GM19328 (cell line): ENCODE results near the gene CAPN5.

Experiments used
- ATAC-seq: cut with Tn5 transposase; IDR thresholded peaks from one replicate; pipeline ENCODE4 v1.9.1; 2021; ENCODE audit warnings: mild to moderate bottlenecking, moderate library complexity; ENCODE audit not compliant: unreplicated experiment

Gene CAPN5

DNA sequence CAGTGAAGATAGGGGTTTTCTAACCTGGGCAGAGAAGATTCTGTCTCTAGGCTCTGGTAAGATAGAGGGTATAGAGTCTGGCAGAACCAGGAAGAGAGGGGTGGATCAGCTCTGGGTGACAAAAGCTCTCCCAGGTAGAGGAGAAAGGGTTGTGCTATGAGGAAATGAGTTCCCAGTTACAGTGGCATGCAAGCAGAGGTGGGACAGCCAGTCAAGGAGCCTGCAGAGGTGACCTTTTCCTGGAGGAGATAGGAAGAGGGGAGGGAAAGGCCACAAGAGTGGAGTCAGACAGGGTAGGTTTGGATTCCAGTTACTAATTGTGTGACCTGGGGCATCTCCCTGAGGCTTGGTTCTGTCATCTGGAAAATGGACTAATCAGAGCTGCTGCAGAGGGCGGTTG lies 3.4 kb upstream of the CAPN5 start:
- ATAC-seq, result no peak

DNA sequence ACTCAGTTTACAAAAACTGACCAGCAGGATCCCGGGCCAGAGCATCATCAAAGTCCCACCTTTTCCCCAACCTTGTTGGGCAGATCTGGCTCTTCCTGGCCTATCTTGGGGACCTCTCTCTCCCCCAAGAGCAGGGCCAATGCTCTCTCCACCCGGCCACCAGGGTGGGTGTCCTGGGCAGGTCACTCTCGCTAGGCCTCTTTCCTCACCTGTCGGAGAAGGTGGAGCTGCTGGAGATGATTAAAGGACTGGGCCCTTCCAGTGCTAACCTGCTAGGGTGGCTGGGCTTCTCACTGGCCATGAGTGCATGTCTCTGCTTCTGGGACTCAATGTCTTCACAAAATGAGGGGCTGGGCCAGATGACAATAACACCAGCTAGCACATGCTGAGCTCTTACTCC lies 2.9 kb upstream of the CAPN5 start:
- no peak for ATAC-seq

DNA sequence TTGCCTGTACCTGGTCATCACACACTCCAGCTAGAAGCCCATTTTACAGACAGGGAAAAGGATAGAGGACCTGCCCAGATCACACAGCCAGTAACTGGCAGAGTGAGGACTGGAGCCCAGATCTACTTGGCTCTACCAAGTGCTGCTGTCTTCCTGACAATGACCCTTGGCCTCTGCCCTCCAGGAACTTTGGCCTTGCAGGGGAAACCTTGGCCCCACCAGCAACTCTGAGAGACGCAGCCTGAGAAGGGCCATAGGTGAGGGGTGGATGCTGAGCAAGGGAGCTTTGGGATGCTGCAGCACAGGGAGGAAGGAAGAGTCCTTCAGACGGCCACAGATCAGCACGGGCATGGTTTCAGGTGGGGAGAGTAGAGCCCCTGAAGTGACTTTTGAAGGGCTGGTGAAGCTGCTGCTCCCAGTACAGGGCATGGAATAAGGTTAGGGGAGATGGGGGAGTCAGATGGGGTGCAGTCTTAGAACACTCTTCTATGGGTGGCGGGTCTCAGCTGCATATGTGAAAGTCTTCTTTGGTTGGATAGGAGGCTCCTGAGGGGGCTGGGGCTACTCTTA lies 2.0 kb upstream of the CAPN5 start:
- no peak for ATAC-seq

DNA sequence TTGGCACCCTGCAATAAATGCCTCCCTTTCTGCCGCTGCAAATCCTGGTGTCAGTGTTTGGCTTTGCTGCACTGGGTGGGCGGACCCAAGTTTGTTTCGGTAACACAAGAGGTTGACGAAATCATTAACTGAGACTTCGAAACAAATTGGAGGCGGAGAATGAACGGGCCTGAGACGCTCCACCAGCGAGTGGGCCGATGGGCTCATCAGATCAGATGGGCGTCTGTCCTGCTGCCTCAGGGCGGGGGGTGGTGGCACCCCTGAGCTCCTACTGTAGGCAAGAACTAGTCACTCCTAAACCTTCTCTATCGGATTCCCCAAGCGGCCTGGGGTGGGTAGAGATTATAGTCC lies 918 bp upstream of the CAPN5 start:
- ATAC-seq, result no peak

DNA sequence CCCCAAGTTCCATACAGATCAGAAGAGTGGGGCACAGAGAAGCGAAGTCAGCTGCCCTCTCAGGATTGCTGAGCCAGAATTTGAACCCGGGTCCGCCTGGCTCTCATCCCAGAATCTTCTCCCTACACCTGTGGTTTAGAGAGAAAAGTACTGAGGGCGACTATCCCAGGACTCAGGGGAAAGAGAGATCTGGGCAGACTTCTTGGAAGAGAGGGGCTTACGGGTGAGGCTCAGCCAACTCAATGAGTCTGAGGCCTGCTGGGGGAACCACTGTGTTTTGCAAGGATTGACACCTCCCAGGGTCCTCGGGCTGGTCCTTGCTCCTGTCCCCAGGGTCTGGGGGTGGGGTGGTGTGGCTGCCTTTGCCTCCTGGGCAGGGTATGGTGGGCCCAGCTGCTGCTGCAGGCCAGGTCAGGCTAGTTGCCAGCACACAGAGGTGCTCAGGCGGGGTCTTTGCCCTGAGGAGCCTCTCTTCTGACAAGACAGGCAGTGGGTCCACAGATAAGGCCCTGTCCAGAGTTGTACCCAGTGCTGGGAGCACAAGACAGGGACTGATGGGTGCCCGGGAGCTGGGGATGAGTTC lies 1.2 kb downstream of the CAPN5 start:
- no peak for ATAC-seq

DNA sequence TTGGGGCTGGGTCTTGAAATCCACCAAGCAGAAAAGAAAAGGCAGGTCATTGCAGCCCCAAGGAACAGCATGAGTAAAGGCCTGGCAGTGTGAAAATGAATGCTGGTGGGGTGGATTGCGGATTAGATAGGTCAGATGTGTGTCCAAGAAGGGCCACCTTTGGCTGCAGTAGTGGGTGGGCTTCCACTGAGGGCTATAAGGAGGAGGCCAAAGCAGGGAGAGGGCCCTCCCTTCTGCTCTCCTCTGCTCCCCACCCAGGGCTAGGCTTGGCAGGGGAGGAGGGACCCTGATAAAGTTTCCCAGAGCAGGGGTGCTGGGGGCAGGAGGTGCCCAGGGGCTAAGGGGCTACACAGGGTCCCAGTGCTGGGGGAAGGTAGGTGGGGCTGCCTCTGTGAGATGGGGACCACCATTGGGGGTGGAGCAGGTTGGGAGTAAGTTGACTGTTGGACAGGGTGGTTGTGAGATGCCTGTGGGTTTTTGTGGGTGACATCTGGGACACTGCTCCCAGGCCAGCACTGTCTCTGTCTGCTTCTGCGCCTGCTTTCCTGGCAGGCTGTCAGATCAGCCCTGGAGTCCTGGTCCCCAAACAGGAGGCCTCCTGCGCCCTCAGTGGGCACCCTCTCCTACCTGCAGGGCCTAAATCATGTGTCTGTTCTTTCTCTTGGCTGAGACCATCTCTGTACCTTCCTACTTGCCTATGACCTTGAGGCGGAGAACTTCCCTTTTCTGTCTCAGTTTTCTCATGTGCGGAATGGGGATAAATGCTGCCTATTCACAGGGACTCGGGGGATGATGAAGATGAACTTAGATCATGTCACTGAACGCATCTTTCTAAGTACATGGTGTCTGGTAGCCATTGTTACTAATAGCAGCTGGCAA lies 1.9 kb downstream of the CAPN5 start:
- ATAC-seq, result no peak

DNA sequence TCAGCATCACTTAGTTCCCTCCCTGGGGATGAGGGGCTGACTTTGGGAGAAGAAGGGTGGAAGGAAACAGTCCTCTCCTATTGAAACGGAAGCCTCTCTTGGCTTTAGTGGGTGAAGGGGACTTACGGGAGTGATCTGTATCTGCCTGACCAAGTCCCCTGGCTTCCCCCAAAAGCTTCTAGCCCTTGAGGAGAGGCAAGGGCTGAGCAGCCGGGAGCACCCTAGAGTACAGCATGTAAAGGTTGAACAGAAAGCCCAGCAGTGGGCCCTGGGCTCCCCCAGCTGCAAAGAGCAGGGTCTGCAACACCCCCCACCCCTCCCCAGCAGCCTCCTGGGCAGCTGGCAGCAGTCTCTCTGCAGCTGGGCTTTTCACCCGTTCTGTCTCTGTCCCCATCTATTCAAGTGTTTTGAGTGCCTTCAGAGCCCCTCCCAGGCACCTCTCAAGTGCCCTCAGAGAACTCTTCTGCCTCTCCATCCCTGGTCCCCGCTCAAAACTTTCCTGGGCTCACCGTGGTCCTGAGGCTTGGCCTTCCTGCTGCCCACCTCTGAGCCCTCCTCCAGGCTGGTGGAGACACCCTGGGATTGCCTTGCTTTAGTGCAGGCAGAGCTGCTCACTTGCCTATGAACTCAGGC lies 2.7 kb downstream of the CAPN5 start:
- ATAC-seq, result no peak

DNA sequence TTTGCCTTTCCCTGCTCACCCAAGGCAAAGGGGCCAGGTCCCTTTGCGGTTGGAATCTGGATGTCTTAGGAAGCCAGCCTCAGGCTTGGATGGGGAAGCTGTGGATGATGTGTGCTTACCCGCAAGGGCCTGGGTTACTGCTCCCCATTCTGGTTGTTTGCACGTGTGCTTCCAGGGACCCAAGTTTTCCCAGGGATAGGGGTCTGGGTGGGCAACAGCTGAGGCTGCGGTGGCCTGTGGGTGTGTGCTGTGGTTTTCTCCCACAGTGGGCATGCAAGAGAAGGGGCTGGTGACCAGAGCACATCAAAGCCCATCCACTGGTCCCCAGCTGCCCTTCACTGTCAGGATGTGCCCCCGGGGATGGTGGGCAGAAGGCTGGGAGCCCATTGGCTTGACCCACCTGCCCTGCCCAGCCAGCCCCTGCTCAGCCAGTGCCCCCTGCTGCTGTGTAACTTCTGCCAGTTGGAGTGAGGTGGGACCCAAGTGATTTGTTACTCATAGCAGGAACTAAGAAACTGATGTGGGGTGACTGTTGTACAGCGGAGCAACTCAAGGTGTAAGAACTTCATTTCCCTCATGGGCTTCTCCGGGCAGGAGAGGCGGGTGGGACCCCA lies 3.3 kb downstream of the CAPN5 start:
- no peak for ATAC-seq

DNA sequence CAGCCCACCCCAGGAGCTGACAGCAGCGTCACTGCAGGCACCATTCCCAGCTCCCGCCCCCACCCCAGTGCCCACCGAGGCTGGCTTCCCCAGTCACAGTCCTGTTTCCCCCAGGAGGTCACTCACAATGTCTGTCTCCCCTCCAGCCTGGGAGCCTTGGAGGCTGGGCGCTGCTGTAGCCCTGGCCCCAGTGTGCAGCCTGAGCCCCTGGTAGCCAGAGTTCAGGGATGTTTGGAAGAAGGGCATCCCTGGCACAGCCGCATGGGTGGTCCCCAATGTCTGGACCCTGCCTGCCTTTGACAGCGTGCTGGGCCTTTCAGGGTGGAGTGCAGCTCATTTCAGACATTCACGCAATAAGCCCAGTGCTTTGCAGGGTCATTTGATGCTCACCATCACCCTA lies 4.3 kb downstream of the CAPN5 start:
- ATAC-seq, result no peak

DNA sequence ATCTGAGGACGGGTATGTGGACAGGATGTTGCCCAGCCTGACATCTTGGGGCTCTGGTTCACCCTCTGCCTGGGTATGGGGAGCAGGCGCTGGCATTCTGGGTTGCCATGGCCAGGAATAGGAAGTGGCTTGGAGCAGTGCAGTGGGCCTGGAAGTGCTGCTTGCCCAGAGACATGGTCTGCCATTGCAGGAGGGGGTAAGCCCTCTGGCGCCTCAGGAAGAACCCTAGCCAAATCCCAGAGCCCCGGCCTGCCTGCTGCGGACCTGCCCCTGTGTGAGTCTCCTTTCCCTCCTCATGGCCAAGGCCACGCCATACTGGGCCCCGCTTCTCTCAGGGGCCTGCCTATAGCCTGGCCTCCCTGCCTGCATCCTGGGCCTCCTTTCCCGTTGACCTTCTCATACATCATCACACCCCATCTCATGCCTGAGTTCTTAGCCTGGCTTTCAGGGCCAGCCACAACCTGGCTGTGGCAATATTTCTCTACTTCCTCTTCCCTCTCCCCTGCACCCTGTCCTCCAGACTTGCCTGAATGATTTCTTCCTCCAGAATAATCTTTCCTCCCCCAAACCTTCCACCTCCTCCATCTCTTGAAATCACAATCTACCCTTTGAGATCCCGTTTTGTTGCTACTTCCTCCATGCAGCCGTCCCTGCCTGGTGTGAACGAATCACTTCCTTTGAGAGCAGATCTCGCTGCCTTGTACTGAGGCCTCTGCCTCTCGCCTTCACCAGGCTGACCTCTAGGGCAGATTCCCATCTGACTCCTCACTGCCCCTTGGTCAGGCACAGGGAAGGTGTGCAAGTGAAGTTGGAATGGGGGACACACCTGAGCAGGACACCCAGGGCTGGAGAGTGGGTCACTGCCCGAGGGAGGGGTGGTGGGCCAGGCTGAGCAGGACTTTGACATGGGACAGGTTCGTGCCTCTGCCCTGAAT lies 5.2 kb downstream of the CAPN5 start:
- no peak for ATAC-seq

DNA sequence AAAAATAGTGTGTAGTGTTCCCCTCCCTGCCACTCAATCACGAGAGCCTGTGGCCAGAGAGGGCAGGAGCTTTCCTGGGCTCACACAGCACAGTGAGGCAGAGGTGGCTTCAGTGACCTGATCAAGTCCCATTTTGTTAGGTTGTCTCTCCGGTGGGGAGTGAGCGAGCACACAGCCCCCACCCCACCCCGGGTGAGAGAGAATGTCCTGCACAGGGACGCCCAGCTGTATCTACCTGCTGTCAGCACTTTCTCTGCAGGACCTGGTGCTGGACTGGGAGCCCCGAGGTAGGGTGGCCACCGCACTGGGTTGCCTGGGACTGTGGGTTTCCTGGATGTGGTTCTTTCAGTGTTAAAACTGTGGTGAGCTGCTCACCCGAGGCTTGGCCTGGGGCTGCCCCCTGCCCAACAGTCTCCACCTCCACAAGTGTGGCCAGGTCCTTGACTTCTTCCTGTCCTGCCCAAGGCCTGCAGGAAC lies 6.1 kb downstream of the CAPN5 start:
- no peak for ATAC-seq

DNA sequence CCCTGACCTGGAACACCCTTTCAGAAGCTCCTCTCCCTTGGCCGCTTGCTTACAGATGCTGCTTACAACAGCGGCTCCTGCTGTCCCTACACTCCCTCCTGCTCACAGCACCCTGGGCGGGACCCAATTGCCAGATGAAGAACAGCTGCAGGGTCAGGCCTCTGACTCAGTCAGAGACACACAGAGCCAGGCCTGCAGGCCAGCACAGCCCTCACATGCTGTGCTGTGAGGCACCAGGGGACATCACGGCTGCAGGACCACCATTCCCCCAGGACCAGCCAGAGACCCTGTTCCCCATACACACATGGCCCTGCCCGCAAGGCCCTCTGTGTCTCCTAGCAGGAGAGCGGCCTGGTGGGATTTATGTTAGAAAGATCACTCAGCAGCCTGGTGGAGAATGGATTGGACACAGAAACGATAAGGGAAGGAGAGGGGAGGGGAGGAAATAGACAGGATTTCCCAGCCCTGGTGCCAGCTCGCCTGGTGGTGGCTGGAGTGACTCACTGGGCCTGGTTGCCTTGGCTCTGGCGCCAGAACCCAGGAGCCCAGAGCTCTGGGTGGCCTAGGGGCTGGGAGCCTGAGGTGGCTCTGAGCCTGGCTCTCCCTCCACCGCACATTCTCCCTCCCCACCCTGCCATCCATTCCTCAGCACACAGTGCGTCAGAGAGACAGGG lies 6.7 kb downstream of the CAPN5 start:
- ATAC-seq, result no peak

DNA sequence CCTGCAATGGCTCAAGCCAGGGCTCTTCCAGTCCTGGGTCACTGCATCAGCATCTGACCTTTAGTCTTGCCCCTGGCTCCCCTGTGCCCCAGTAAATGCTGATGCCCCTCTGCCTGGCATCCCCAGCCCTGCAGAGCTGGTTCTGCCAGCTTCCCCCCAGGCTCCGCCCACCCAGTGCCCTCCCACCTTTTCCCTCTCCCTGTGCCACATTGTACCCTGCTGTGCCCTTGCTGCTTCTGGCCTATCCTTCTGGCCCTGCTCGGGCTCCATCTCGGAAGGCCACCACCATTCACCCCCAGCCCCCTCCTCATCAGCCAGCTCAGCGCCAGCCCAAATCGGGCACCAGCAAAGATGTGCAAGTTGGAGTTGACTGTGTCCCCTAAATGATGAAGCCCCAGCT lies 7.4 kb downstream of the CAPN5 start:
- no peak for ATAC-seq

DNA sequence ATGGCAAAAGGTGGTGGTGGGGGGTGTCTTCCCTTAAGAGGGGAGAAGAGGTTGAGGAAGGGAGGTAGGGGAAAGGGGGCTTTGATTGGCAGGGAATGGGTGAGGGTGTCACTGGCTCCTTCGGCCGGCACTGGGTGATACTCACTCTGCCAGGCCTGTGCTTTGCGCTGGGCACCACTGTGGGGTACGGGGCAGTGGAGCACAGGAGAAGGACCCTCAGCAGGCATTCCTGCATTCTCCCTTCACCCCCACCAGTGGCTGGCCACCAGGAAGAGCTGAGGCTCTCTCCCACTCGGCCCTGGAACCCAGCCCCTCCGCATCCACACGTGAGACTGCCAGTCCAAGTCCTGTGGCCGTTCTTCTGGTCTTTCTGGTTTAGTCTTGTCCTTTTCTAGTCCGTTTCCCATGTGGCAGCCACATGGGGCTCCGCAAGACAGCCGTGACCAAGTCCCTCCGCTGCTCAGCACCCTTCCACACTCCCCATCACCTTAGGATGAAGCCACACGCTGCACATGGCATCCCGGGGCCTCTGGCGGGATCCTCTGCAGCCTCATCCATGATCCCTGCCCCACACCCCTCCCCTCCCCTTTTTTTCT lies 8.0 kb downstream of the CAPN5 start:
- no peak for ATAC-seq

DNA sequence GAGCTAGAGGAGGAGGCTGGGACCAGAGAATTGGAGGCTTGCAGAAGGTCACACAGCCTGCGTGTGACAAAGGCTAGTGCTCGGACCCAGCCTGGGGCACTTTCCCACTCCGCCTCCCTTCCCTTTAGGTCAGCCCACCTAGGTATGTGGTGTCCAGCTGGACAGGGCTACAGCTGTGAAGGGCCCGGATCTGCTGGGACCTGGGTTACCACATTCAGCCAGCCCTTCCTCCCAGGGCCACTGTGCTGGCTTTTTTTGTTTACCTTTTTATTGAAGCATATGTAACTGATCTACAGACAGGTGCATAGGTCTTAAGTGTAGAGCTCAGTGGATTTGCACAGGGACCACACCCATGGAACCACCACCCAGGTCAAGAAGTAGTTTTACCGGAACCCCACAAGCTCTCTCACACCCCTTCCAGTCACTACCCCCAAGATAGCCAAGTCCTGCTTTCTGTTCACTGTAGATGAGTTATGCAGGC lies 8.7 kb downstream of the CAPN5 start:
- no peak for ATAC-seq

DNA sequence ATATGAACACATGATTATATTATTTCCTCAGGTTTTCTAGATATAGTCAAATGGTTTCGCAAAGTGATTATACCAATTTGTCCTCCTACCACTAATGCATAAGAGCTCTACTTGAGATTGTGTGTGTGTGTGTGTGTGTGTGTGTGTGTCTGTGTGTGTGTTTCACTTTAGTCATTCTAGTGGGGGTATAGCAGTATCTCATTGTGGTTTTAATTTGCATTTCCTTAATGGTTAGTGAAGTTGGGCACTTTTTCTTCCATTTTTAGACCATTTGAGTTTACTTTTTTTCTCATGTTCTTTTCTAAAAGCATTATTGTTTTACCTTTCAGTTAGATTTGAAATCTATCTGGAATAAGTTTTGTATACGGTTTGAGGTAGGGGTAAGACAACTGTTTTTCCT lies 12.9 kb downstream of the CAPN5 start:
- ATAC-seq, result no peak

DNA sequence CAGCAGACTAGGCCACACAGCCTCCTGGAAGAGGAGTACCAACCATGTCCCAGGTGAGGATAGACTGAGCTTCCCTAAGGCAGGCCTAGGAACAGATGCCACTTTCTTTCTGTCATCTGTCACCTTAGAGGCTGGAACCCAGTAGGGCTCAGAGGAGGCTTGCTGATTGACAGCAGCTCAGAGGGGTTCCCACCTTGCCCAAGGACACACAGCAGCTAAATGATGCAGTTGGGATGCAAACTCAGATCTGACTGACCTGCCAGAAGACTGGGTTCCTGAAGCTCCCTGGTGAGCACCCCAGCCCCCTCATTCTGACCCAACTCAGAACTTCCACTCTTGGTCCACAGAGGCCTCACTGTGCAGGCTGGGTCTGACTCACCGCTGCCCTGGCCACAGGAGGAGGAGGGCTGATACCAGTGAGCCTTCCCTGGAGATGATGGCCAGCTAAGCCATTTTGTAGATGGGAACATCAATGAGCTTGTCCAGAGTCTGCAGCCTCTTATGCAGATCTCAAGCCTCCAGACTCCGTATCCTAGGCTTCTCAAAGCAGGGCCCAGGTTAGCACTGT lies 14.0 kb downstream of the CAPN5 start:
- no peak for ATAC-seq

DNA sequence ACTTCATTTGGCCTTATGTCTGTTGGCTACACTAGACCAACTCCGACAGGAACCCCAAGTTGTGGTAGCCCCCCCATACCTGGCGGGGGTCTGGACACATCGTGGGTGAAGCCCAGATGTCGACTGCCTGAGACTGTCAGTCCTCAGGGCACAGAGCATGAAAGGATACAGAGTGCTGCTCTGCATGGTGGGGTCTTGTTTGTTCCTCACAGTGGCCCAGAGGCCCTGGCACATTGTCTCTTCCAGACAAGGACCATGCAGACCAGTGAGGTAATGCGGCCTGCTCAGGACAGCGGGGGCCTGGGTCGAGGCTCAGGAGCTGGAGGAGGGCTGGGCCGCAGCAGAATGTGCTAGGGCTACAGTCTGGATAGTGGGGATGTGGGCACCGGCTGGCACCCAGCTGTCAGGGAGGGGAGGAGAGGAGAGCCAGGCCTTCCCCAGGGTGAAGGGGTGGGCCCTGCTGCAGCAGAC lies 14.6 kb downstream of the CAPN5 start:
- no peak for ATAC-seq
